NCI-H2196 (cell line): ENCODE measurements around the gene PDE6A.

Source experiments
- DNase-seq: peaks from one replicate; lab custom pipeline; 2025; ENCODE audit not compliant: unreplicated experiment; lab: John Stamatoyannopoulos, UW

The PDE6A gene

DNA sequence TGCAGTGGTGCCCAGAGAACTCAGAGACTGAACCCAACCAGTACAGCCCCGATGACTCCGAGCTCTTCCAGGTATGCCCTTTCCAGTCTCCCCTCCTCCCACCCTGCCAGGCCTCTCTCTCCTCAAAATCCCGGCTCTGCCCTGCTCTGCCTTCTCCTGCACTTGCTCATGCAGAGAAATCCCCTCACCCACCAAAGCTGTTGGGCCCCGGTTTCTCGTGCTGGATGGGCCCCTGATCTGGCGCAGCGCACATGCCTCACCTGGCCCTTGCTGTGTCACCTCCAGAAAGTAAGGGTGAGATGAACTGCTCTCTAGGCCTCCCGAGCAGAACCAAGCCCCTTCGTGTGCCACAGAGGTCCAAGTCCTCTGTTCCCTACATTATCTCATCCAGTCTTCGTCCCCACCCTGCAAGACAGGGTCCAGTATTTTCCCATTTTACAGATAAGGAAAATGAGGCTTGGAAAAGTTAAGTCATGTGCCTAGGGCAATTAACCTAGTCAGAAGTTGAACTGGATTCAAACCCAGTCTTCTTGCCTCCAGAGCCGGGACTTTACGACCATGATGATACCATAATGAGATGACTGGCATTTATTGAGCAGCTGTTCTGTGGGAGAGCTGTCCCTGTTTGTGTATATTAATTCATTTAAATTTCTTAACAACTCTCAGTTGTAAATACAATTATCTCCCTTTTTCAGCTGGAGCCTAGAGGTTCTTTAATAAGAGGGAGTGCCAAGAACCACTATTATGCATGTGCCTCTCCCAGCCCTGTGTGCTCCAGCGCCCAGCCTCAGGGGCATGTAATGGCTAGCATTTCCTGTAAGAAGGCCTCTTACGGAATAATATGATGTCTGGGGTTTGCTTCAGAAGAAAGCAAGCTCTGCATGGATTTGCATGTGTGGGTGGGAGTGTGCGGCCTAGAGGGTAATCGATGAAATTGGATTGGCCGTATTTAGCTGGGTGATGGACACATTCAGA, 123.8 kb downstream of the PDE6A start:
- no peak for DNase-seq

DNA sequence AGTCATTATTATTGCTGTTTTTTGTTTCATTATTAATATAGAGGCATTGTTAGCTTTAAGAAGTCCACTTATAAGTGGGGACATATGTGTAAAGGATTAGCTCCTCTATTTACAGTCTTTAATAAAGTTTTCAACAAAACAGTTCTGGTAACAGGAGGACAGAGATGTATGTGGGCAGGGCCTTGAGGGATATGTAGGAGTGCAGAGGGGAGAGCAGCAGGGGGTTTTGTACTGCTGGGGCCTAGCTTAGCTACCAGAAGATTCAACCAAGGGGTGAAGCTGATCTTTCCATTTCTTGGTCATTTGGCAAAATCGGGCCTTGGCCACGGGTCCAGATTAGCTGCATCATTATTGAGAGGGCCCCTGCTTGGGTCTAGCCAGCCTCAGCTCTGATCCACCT, 124.6 kb downstream of the PDE6A start:
- no peak for DNase-seq

DNA sequence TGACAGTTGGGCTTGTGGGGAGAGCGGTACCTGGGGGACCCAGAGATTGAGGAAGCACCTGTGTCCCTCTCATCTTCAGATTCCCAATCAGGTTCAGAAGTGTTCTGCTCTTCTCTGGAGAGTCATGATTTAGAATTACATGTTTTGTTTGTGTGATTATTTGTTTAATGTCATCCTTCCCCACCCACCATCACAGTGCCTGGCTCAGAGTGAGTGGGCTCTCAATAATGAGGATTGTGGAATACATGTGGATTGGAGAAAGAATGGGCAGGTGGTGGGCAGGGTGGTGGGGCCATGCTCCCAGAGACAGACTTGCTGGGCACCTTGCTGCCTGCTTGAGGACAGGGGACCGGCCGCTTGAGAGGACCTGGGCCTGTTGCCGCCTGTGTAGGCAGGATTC, 126.5 kb downstream of the PDE6A start:
- no peak for DNase-seq

DNA sequence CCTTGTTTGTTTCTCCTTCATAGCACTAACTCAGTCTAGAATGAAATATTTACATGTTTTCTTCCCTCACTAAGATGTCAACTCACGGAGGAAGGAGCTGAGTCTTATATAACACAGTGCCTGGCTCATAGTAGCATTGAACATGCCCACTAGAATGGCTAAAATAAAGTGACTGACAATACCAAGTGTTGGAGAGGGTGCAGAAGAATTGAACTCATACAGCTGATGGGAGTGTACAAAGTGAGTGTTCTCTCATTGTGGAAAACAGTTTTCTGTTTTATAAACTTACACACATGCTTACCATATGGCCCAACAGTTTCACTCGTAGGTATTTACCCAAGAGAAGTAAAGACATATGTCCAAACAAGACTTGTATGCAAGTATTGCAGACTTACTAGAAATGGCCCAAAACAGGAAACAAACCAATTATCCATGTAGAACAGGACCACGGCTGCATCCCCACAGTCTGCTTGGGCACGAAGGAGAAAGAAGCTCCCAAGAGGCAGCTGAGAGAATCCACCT, 127.0 kb downstream of the PDE6A start:
- no peak for DNase-seq

DNA sequence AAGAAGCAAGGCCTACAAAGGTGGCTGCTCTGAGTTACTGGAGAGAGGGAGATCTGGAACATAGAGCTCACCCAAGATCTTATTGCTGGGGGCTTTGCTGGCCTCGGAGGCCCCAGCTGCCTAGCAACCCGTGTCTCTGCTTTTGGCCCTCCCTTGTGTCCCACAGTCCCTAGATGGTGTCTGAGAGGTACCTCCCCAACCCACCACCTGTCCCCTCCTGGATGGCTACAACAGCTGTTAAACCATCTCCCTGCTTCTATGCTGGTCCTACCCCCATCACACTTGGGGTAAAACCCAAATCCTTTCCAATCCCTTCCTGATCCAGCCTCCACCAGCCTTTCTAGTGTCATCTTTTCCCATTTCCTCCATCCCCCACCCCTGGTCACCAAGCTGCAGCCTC, 127.9 kb downstream of the PDE6A start:
- DNase-seq, result no peak

DNA sequence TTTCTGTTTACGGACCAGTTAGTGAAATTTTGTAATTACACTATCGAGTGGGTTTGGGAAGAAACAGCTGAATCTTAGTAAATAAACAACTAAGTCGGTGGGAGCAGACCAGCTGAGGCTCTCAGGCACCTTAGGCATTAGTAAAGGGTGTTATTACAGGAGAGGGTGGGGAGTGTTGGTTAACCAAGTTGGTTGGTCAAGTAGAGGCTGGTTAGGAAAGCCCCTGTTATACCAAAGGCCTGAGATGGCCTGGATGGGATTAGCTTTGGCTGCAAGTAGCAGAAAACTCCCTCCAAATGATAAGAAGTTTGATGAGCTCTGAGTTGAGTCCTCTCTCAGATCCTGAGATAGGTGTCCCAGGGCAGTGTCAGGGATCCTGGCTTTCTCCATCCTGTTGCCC, 133.1 kb downstream of the PDE6A start:
- no peak for DNase-seq

DNA sequence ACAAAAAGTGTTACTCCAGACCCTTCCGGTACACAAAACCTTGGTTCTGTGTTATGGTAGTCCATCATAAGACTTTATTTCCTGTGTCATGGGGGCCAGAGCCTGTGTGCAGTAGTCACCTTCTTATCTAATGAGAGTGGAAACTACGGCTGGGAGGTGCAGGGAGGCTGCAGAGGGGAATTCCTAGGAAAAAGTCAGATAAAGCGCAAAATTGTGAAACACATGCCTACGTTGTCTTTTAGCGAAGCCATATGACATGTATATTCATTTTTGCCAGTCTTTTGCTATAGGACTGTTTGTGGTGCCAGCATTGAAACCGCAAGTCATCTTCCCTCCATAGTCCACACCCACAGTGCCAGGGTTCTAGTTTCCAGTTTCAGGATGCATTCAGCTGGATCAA, 133.7 kb downstream of the PDE6A start:
- DNase-seq, result no peak

DNA sequence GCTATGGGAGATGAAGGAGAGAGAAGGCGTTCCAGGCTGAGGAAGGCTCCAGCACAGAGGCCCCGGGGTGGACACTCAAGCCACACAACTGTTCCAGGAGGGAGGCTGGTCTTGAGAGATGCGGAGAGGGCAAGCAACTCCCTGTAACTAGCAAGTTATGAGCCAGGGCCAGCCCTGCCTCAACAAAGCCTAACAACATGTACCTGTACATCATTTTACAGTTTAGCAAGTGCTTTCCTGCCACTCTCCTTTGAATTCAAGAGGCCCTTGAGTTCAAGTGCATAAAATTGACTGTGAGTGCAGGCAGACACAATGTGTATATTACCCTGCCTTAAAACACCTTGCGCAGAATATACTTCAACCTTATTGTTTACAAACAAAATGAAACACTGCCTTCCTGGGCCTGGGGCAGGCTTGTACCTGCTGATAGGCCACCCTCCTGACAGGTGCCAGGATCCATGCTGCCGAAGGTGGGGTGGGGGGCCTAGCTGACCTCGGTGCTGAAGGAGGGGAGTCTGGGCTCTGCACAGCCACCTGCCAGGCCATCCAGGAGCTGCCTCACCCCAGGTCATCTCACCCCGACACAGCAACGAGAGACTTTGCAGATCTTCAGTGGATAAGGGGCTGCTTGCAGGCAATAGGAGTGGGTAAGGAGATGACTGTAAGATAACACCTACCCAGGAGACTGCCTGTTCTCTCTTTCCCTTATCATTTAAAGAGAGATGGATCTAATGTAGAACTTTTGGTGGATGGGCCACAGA, 134.5 kb downstream of the PDE6A start:
- DNase-seq, result peak; percentile 55

DNA sequence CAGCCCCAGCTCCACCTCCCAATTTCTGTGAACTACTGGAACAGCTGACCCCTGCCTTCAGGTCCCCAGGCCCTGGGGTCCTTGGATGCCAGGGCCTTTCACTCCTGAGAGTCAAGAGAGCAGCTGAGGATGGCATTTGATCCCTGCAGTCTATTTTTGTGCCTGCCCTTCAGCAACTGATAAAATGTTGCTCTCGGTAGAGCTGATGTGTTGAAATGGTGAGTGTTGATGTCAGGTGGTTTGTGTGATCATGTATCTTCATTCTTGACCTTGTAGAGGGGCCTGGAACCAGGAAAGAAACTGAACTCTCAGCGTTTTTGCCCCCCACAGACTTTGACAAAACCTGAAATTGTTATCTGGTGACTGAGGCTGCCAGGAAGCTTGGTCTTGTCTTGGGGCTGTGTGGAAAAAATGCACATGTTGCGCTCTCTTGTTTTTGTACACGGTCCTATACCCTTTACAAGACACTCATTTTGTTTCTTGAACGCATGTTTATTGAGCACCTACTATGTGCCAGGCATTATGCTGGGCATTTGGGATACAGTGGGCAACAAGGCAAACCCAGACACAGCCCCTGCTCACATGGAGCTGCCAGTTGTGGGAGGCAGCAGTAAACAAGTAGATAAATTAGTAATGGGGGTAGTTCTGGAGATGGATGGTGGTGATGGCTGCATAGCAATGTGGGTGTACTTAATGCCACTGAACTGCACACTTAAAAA, 136.2 kb downstream of the PDE6A start:
- no peak for DNase-seq
